Measurements from ENCODE around the gene VSIG10. TPM values are rescaled to one million over a fixed set of nuclear protein-coding genes. Genes with fewer than 3 reads are reported as not detected.
A peak's percentile ranks its signal among the peaks of the same experiment; 100 is the strongest.
"Not testable (repeated sequence)": the region's sequence is repeated elsewhere in the genome, so short reads cannot be mapped to it uniquely, and the experiment has no call there.

Gene VSIG10
- total and polyA plus RNA-seq, 3 experiments from 2014 or later, result 1.7 to 9.0 (median 7.9) TPM

DNA sequence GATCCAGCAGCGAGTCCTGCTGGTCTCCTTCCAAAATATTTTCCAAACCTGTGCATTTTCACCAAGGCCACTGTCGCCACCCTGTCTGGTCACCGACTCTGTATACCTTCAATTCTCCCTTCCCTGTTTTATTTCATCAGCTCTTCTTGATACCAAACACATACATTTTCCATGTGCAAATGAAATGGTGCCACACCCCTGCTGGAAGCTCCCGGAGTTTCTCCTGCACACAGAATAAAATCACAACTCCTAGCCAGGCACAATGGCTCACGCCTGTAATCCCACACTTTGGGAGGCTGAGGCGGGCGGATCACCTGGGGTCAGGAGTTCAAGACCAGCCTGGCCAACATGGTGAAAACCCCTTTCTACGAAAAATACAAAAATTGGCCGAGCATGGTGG, 14.0 kb downstream of the VSIG10 start:
- no peaks in the 10 kb centered on the region for H3K27me3 ChIP-seq (ENCODE audit: insufficient read depth, low read length, poor library complexity, severe bottlenecking)
- ChIA-PET POLR2A (no interaction called here), CTCF (no interaction called here)
- H3K9me3 Mint-ChIP-seq, result no peaks in the 10 kb centered on the region
- no peaks in the 10 kb centered on the region for H3K4me1 Mint-ChIP-seq
- no peaks in the 10 kb centered on the region for H3K9me3 ChIP-seq (ENCODE audit: low read length)
- no peak overlapping the region for H3K4me3 Mint-ChIP-seq
- H3K36me3 Mint-ChIP-seq, result no peaks in the 10 kb centered on the region
- no peaks in the 10 kb centered on the region for H3K4me1 ChIP-seq (ENCODE audit: insufficient read depth, low read length)
- no peak overlapping the region for H3K27ac ChIP-seq (ENCODE audit: low read depth, low read length)
- DNase-seq, result no peak
- no peak overlapping the region for H3K4me3 ChIP-seq (ENCODE audit: low read length)
- H3K36me3 ChIP-seq (ENCODE audit: insufficient read depth, low read length), result no peaks in the 10 kb centered on the region
- H3K27ac Mint-ChIP-seq, result peak overlapping the region in 1 of 8 donors; percentile 67
- no peaks in the 10 kb centered on the region for H3K27me3 Mint-ChIP-seq

GRCh38 chr12:118082161-118082560, 21.6 kb downstream of the VSIG10 start:
- Mint-ChIP-seq H3K36me3 (peaks cover 0 to 2% (median 0%) of the 10 kb centered on the region in 3 donors), H3K4me3 (no peak overlapping the region), H3K27ac (no peak overlapping the region), H3K9me3 (no peaks in the 10 kb centered on the region), H3K4me1 (no peaks in the 10 kb centered on the region), H3K27me3 (peaks cover 4% of the 10 kb centered on the region in 2 donors)
- no peak for DNase-seq
- H3K4me3 ChIP-seq (ENCODE audit: low read length), result no peak overlapping the region
- ChIA-PET POLR2A (no interaction called here), CTCF (interaction anchor here (1.0 kb wide), 1 partner anchor 54 kb away, joined by 3 read pairs; the partner anchor contains the start of gene PEBP1)
- no peaks in the 10 kb centered on the region for H3K4me1 ChIP-seq (ENCODE audit: insufficient read depth, low read length)
- H3K27ac ChIP-seq (ENCODE audit: low read depth, low read length), result no peak overlapping the region
- H3K9me3 ChIP-seq (ENCODE audit: low read length), result no peaks in the 10 kb centered on the region
- H3K27me3 ChIP-seq (ENCODE audit: insufficient read depth, low read length, poor library complexity, severe bottlenecking), result no peaks in the 10 kb centered on the region
- H3K36me3 ChIP-seq (ENCODE audit: insufficient read depth, low read length), result no peaks in the 10 kb centered on the region

GRCh38 chr12:118081521-118081920, 22.3 kb downstream of the VSIG10 start:
- H3K27ac Mint-ChIP-seq, H3K9me3 Mint-ChIP-seq, POLR2A ChIA-PET: not testable (repeated sequence)

GRCh38 chr12:118073768-118074167, 30.0 kb downstream of the VSIG10 start:
- H3K36me3 Mint-ChIP-seq, result no peaks in the 10 kb centered on the region
- peaks cover 0 to 14% of the 10 kb centered on the region in 2 donors for H3K27me3 Mint-ChIP-seq
- DNase-seq, result no peak
- Histone ChIP-seq H3K36me3 (ENCODE audit: insufficient read depth, low read length) (no peaks in the 10 kb centered on the region), H3K27me3 (ENCODE audit: insufficient read depth, low read length, poor library complexity, severe bottlenecking) (no peaks in the 10 kb centered on the region), H3K4me1 (ENCODE audit: insufficient read depth, low read length) (no peaks in the 10 kb centered on the region), H3K9me3 (ENCODE audit: low read length) (no peaks in the 10 kb centered on the region), H3K27ac (ENCODE audit: low read depth, low read length) (no peak overlapping the region), H3K4me3 (ENCODE audit: low read length) (no peak overlapping the region)
- H3K27ac Mint-ChIP-seq, result peak overlapping the region in 1 of 8 donors; percentile 40
- CTCF ChIA-PET, result no interaction called here
- H3K4me1 Mint-ChIP-seq, result no peaks in the 10 kb centered on the region
- H3K9me3 Mint-ChIP-seq, result no peaks in the 10 kb centered on the region
- no peak overlapping the region for H3K4me3 Mint-ChIP-seq
- POLR2A ChIA-PET, result no interaction called here

More at GRCh38 chr12:118081521-118081920, 22.3 kb downstream of the VSIG10 start:
- H3K27ac ChIP-seq (ENCODE audit: low read depth, low read length); DNase-seq; H3K4me3 Mint-ChIP-seq; H3K36me3 ChIP-seq (ENCODE audit: insufficient read depth, low read length); H3K4me1 Mint-ChIP-seq; H3K4me1 ChIP-seq (ENCODE audit: insufficient read depth, low read length); H3K4me3 ChIP-seq (ENCODE audit: low read length); H3K9me3 ChIP-seq (ENCODE audit: low read length); H3K27me3 ChIP-seq (ENCODE audit: insufficient read depth, low read length, poor library complexity, severe bottlenecking); H3K27me3 Mint-ChIP-seq; H3K36me3 Mint-ChIP-seq: not testable (repeated sequence)
- CTCF ChIA-PET, result interaction anchor here (1.0 kb wide), 1 partner anchor 54 kb away, joined by 3 read pairs; the partner anchor contains the start of gene PEBP1

DNA sequence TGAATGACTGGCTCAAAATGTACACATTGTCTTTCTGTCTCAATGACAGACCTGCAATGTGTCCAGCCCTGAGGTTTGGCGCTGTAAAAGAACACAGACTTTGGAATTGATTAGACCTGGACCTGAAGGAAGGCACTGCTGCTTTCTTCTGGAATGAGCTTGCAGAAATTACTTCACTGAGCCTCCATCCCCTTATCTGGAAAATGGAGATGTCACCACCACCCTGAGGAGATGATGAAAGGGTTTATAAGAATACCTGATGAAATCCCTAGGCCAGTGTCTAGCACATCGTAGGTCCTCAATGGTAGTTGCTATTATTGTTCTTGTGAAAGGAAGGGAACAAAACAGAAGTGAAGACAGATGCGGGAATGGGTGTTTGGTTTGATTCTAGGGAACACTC, 33.2 kb downstream of the VSIG10 start:
- Mint-ChIP-seq H3K4me1 (peaks cover 2 to 9% (median 3%) of the 10 kb centered on the region in 3 donors), H3K27me3 (peaks cover 13 to 32% of the 10 kb centered on the region in 2 donors), H3K27ac (peak overlapping the region in 1 of 8 donors; percentile 52), H3K9me3 (no peaks in the 10 kb centered on the region), H3K4me3 (no peak overlapping the region), H3K36me3 (no peaks in the 10 kb centered on the region)
- ChIA-PET POLR2A (no interaction called here), CTCF (no interaction called here)
- peaks cover 2% of the 10 kb centered on the region for H3K4me1 ChIP-seq (ENCODE audit: insufficient read depth, low read length)
- DNase-seq, result no peak
- H3K4me3 ChIP-seq (ENCODE audit: low read length), result no peak overlapping the region
- no peaks in the 10 kb centered on the region for H3K36me3 ChIP-seq (ENCODE audit: insufficient read depth, low read length)
- H3K27me3 ChIP-seq (ENCODE audit: insufficient read depth, low read length, poor library complexity, severe bottlenecking), result no peaks in the 10 kb centered on the region
- H3K27ac ChIP-seq (ENCODE audit: low read depth, low read length), result no peak overlapping the region
- no peaks in the 10 kb centered on the region for H3K9me3 ChIP-seq (ENCODE audit: low read length)

GRCh38 chr12:118068445-118068844, 35.4 kb downstream of the VSIG10 start:
- Mint-ChIP-seq H3K27me3 (peaks cover 15 to 32% of the 10 kb centered on the region in 2 donors), H3K9me3 (no peaks in the 10 kb centered on the region), H3K27ac (peak overlapping the region in 1 of 8 donors; percentile 61), H3K4me1 (peaks cover 18 to 31% (median 26%) of the 10 kb centered on the region in 3 donors), H3K36me3 (no peaks in the 10 kb centered on the region), H3K4me3 (no peak overlapping the region)
- Histone ChIP-seq H3K36me3 (ENCODE audit: insufficient read depth, low read length) (no peaks in the 10 kb centered on the region), H3K4me3 (ENCODE audit: low read length) (no peak overlapping the region), H3K27me3 (ENCODE audit: insufficient read depth, low read length, poor library complexity, severe bottlenecking) (no peaks in the 10 kb centered on the region), H3K4me1 (ENCODE audit: insufficient read depth, low read length) (peaks cover 17% of the 10 kb centered on the region), H3K27ac (ENCODE audit: low read depth, low read length) (no peak overlapping the region), H3K9me3 (ENCODE audit: low read length) (no peaks in the 10 kb centered on the region)
- ChIA-PET POLR2A (no interaction called here), CTCF (interaction anchor here (1.0 to 1.3 kb wide), 3 partner anchors 10 to 56 kb away, joined by 3 to 4 read pairs (median 3); no protein-coding TSS in a partner anchor)
- DNase-seq, result no peak

GRCh38 chr12:118065380-118065779, 38.4 kb downstream of the VSIG10 start:
- peaks cover 27% of the 10 kb centered on the region for H3K4me1 ChIP-seq (ENCODE audit: insufficient read depth, low read length)
- peaks cover 15 to 25% of the 10 kb centered on the region in 2 donors for H3K27me3 Mint-ChIP-seq

DNA sequence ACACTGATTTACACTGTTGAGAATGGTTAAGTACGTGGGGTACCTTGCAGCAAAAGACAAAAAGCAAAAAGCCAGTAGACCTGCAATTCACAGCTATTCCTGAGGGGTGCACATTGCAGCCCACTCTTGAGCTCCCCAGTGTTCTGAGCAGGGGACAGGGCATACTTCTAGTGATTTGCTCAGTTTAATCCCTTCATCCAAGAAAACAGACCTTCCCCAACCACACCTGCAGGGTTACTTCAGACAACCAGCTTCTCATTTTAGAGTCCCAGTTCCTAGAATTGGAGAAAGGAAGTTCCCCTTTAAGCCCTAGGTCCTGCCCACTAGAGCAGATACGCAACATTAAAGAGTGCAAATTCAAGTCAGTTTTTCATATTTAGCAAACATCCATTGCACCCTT, 39.2 kb downstream of the VSIG10 start:
- H3K4me3 Mint-ChIP-seq, result peak overlapping the region in 6 of 7 donors; percentile 9 to 100 (median 42)
- CTCF ChIA-PET, result interaction anchor here (0.8 to 3.5 kb wide), 7 partner anchors 10 to 311 kb away, joined by 3 to 36 read pairs (median 4); partner anchors contain the start of gene SUDS3
- no peaks in the 10 kb centered on the region for H3K27me3 ChIP-seq (ENCODE audit: insufficient read depth, low read length, poor library complexity, severe bottlenecking)
- peaks cover 0 to 15% (median 0%) of the 10 kb centered on the region in 3 donors for H3K36me3 Mint-ChIP-seq
- H3K36me3 ChIP-seq (ENCODE audit: insufficient read depth, low read length), result no peaks in the 10 kb centered on the region
- no peak overlapping the region for H3K4me3 ChIP-seq (ENCODE audit: low read length)
- no peak overlapping the region for H3K27ac ChIP-seq (ENCODE audit: low read depth, low read length)
- H3K4me1 Mint-ChIP-seq, result peaks cover 36 to 52% (median 47%) of the 10 kb centered on the region in 3 donors
- H3K27me3 Mint-ChIP-seq, result peaks cover 15 to 21% of the 10 kb centered on the region in 2 donors
- peak overlapping the region in 4 of 8 donors; percentile 13 to 95 (median 67) for H3K27ac Mint-ChIP-seq
- no peaks in the 10 kb centered on the region for H3K9me3 ChIP-seq (ENCODE audit: low read length)
- DNase-seq, result no peak
- no peaks in the 10 kb centered on the region for H3K9me3 Mint-ChIP-seq
- peaks cover 35% of the 10 kb centered on the region for H3K4me1 ChIP-seq (ENCODE audit: insufficient read depth, low read length)
- POLR2A ChIA-PET, result no interaction called here

More at GRCh38 chr12:118065380-118065779, 38.4 kb downstream of the VSIG10 start:
- DNase-seq, result no peak
- ChIA-PET CTCF (interaction anchor here (1.1 to 3.5 kb wide), 5 partner anchors 11 to 89 kb away, joined by 3 to 36 read pairs (median 4); partner anchors contain the start of gene PEBP1), POLR2A (no interaction called here)
- no peaks in the 10 kb centered on the region for H3K9me3 ChIP-seq (ENCODE audit: low read length)
- H3K9me3 Mint-ChIP-seq, result no peaks in the 10 kb centered on the region
- H3K36me3 ChIP-seq (ENCODE audit: insufficient read depth, low read length), result no peaks in the 10 kb centered on the region
- peaks cover 0 to 10% (median 0%) of the 10 kb centered on the region in 3 donors for H3K36me3 Mint-ChIP-seq
- no peak overlapping the region for H3K27ac ChIP-seq (ENCODE audit: low read depth, low read length)
- H3K27me3 ChIP-seq (ENCODE audit: insufficient read depth, low read length, poor library complexity, severe bottlenecking), result no peaks in the 10 kb centered on the region
- peak overlapping the region in 5 of 8 donors; percentile 33 to 95 (median 69) for H3K27ac Mint-ChIP-seq
- no peak overlapping the region for H3K4me3 ChIP-seq (ENCODE audit: low read length)
- H3K4me3 Mint-ChIP-seq, result peak overlapping the region in 5 of 7 donors; percentile 3 to 100 (median 44)
- H3K4me1 Mint-ChIP-seq, result peaks cover 29 to 45% (median 39%) of the 10 kb centered on the region in 3 donors

Data from CD8-positive, alpha-beta memory T cell (primary cell).